ENCODE data around the gene MDFIC2. TPM values are rescaled to one million over a fixed set of nuclear protein-coding genes. Genes with fewer than 3 reads are reported as not detected.

Gene MDFIC2
- total and polyA plus RNA-seq, 2 experiments from 2014 or later, result not detected

- H3K9me2 ChIP-seq (ENCODE audit: insufficient read depth), result no peaks in the 10 kb centered on the region
- H2AFZ ChIP-seq, result peak overlapping the region; percentile 86
- ATAC-seq (no peak), DNase-seq (ENCODE audit: low spot score) (no peak)
- no peaks in the 10 kb centered on the region for H3K27me3 Mint-ChIP-seq (ENCODE audit: insufficient read depth, low read depth, poor library complexity)
- H3K4me2 ChIP-seq, result no peak overlapping the region
- H3K36me3 ChIP-seq (ENCODE audit: insufficient read depth), result no peaks in the 10 kb centered on the region
- no peak overlapping the region for H3K4me3 Mint-ChIP-seq
- H3K36me3 Mint-ChIP-seq (ENCODE audit: low read depth), result no peaks in the 10 kb centered on the region
- H3K27me3 ChIP-seq (ENCODE audit: insufficient read depth), result no peaks in the 10 kb centered on the region
- H3K4me1 Mint-ChIP-seq, result no peaks in the 10 kb centered on the region
- H3K4me3 ChIP-seq, result no peak overlapping the region
- no peak for TF ChIP-seq ZNF331 (CRISPR knock-in tag; IDR thresholded peaks at IDR 0.05; ENCODE audit: low read depth)
- TF ChIP-seq ETS1 (IDR thresholded peaks at IDR 0.05), result no peak
- no peak for TF ChIP-seq NANOG (IDR thresholded peaks at IDR 0.05; ENCODE audit: borderline replicate concordance)
- TF ChIP-seq JUNB (IDR thresholded peaks at IDR 0.05; ENCODE audit: unreplicated experiment), result no peak
- no peak for TF ChIP-seq POLR2AphosphoS5 (IDR thresholded peaks at IDR 0.05; ENCODE audit: low read depth)
- TF ChIP-seq STAT1 (IDR thresholded peaks at IDR 0.05; ENCODE audit: unreplicated experiment), result no peak
- no peak for TF ChIP-seq CREB1 (CRISPR knock-in tag; IDR thresholded peaks at IDR 0.05; ENCODE audit: low read depth)
- no peak for TF ChIP-seq EZH2phosphoT487 (IDR thresholded peaks at IDR 0.05; ENCODE audit: unreplicated experiment)
- TF ChIP-seq ZNF462 (CRISPR knock-in tag; IDR thresholded peaks at IDR 0.05), result no peak
- TF ChIP-seq ZNF114 (CRISPR knock-in tag; IDR thresholded peaks at IDR 0.05), result no peak
- no peak for TF ChIP-seq CTCF (conservative IDR thresholded peaks at IDR 0.05; ENCODE audit: low read depth in 2 of 2)
- TF ChIP-seq EZH2 (IDR thresholded peaks at IDR 0.05; ENCODE audit: low read depth, unreplicated experiment), result no peak
- no peak for TF ChIP-seq REST (IDR thresholded peaks at IDR 0.05; ENCODE audit: unreplicated experiment)
- no peaks in the 10 kb centered on the region for H4K20me1 ChIP-seq (replicated peaks; ENCODE audit: insufficient read depth)
- H3K27ac ChIP-seq (ENCODE audit: low read depth), result no peak overlapping the region
- no peak overlapping the region for H3K27ac Mint-ChIP-seq
- no peaks in the 10 kb centered on the region for H3K79me2 ChIP-seq (replicated peaks; ENCODE audit: insufficient read depth)
- no peaks in the 10 kb centered on the region for H3K4me1 ChIP-seq (ENCODE audit: insufficient read depth)
- H3K9me3 Mint-ChIP-seq, result no peaks in the 10 kb centered on the region
- no peaks in the 10 kb centered on the region for H3F3A ChIP-seq (replicated peaks; ENCODE audit: low read depth)
Measured at GRCh38 chr3:70272798-70273197, 39.6 kb downstream of the MDFIC2 start.
